Esophagus squamous epithelium (tissue), 5 donors: ENCODE results near the gene TP63. TPM values are rescaled to one million over a fixed set of nuclear protein-coding genes. Genes with fewer than 3 reads are reported as not detected.
A peak's percentile ranks its signal among the peaks of the same experiment; 100 is the strongest.

ENCODE experiments used
- DNase-seq: peaks from one replicate; lab custom pipeline; 2025; lab: John Stamatoyannopoulos, UW
- H3K27ac ChIP-seq, 4 donors: fragments of 200-600 bp; sonication (generic); one replicate each; pipeline ENCODE4 v1.5.1; 2016 to 2019; ENCODE audit warnings: mild to moderate bottlenecking in 1 of 4
- H3K27me3 ChIP-seq, 4 donors: fragments of 200-600 bp; sonication (generic); 1 replicate in 3 of 4; 2 replicates in 1 of 4; pipeline versions ENCODE4 v1.5.1 to v1.6.0; 2017 to 2021; ENCODE audit warnings: antibody characterized with exemption in 1 of 4
- H3K36me3 ChIP-seq, 3 donors: fragments of 200-600 bp; sonication (generic); one replicate each; pipeline ENCODE4 v1.5.1; 2016 to 2019
- H3K4me1 ChIP-seq, 3 donors: fragments of 200-600 bp; sonication (generic); one replicate each; pipeline ENCODE4 v1.5.1; 2017 to 2019
- H3K4me3 ChIP-seq, 4 donors: fragments of 200-600 bp; sonication (generic); 1 replicate in 3 of 4; 2 replicates in 1 of 4; pipeline ENCODE4 v1.5.1; 2016 to 2019; ENCODE audit warnings: mild to moderate bottlenecking in 2 of 4, moderate library complexity in 1 of 4
- H3K9me3 ChIP-seq, 3 donors: fragments of 200-600 bp; sonication (generic); one replicate each; pipeline ENCODE4 v1.5.1; 2016 to 2019
- CTCF ChIP-seq, 6 experiments: fragments of 450-650 bp in 4 of 6; fragments of 200-600 bp in 2 of 6; sonication (generic) in 2 of 6; IDR thresholded peaks; one replicate each; pipeline ENCODE4 v1.5.1; 2016 to 2019; ENCODE audit warnings: antibody characterized with exemption in 6 of 6, mild to moderate bottlenecking in 4 of 6, moderate library complexity in 4 of 6
- POLR2A ChIP-seq, 4 donors: fragments of 450-650 bp; IDR thresholded peaks; one replicate each; pipeline ENCODE4 v1.6.1; 2017; ENCODE audit warnings: antibody characterized with exemption in 4 of 4, mild to moderate bottlenecking in 4 of 4, moderate library complexity in 3 of 4
- WGBS, 2 donors: methylation state at CpG; one replicate each; pipeline ENCODE4 v1.1.5; 2018; 5-methylcytosine and 5-hydroxymethylcytosine counted together
- intact Hi-C: fragments of 100-400 bp; cut with DNase I; formaldehyde crosslinking; loops from one replicate; pipeline ENCODE4 v1.15.0; 2022
- total RNA-seq, 4 donors: library from RNA; depleted of rRNA; stranded (reverse); fragments of >200 nt; gene quantifications; one replicate each; pipeline ENCODE4 v1.1.0, GENCODE V29; 2016
- donor health status: DM: yes; HTN: yes; CAD: no.

TP63 gene
- total RNA-seq, 4 donors from 2014 or later, result 111 to 162 (median 137) TPM

GRCh38 chr3:189901481-189901880 lies 270.3 kb downstream of the TP63 start:
- no peaks in the 10 kb centered on the region for H3K27me3 ChIP-seq
- TF ChIP-seq POLR2A (IDR thresholded peaks at IDR 0.05), result no peak
- TF ChIP-seq CTCF (IDR thresholded peaks at IDR 0.05), result no peak
- peaks cover 0 to 11% (median 0%) of the 10 kb centered on the region in 3 donors for H3K36me3 ChIP-seq
- intact Hi-C loops, result no loop called here
- H3K27ac ChIP-seq, result peak overlapping the region; percentile 71 to 88 (median 82)
- H3K9me3 ChIP-seq, result no peaks in the 10 kb centered on the region
- H3K4me1 ChIP-seq, result peaks cover 3 to 45% (median 4%) of the 10 kb centered on the region in 3 donors
- WGBS, 2 donors, result 30 to 47% methylated on average over 6 of the region's 6 CpGs
- no peak for DNase-seq
- H3K4me3 ChIP-seq, result no peak overlapping the region

- Histone ChIP-seq H3K27ac (peak overlapping the region in 3 of 4 donors; percentile 29 to 88 (median 87)), H3K4me3 (no peak overlapping the region), H3K27me3 (peaks cover 0 to 9% (median 0%) of the 10 kb centered on the region in 4 donors), H3K9me3 (no peaks in the 10 kb centered on the region), H3K36me3 (peaks cover 0 to 1% (median 0%) of the 10 kb centered on the region in 3 donors), H3K4me1 (peaks cover 3 to 45% (median 4%) of the 10 kb centered on the region in 3 donors)
- intact Hi-C loops, result no loop called here
- no peak for DNase-seq
- WGBS, 2 donors, result 83 to 88% methylated on average over 2 of the region's 2 CpGs
- TF ChIP-seq POLR2A (IDR thresholded peaks at IDR 0.05) (no peak), CTCF (IDR thresholded peaks at IDR 0.05) (no peak)
Observed at GRCh38 chr3:189902230-189903186, 271.3 kb downstream of the TP63 start.

GRCh38 chr3:189903562-189904250 lies 272.5 kb downstream of the TP63 start:
- WGBS, 2 donors, result 60 to 81% methylated on average over 6 of the region's 6 CpGs
- TF ChIP-seq POLR2A (IDR thresholded peaks at IDR 0.05), result no peak
- no peak for TF ChIP-seq CTCF (IDR thresholded peaks at IDR 0.05)
- H3K4me1 ChIP-seq, result peaks cover 3 to 56% (median 4%) of the 10 kb centered on the region in 3 donors
- H3K4me3 ChIP-seq, result no peak overlapping the region
- intact Hi-C loops, result no loop called here
- H3K9me3 ChIP-seq, result no peaks in the 10 kb centered on the region
- no peaks in the 10 kb centered on the region for H3K36me3 ChIP-seq
- H3K27ac ChIP-seq, result no peak overlapping the region
- DNase-seq, result no peak
- peaks cover 0 to 12% (median 0%) of the 10 kb centered on the region in 4 donors for H3K27me3 ChIP-seq

GRCh38 chr3:189907803-189908202 lies 276.6 kb downstream of the TP63 start:
- 62 to 75% methylated on average over 6 of the region's 6 CpGs for WGBS, 2 donors

More at GRCh38 chr3:189907803-189908202, 276.6 kb downstream of the TP63 start:
- DNase-seq, result no peak
- H3K4me1 ChIP-seq, result peaks cover 6 to 42% (median 10%) of the 10 kb centered on the region in 3 donors
- peak overlapping the region; percentile 75 to 89 (median 86) for H3K27ac ChIP-seq
- no peaks in the 10 kb centered on the region for H3K9me3 ChIP-seq
- peaks cover 0 to 12% (median 0%) of the 10 kb centered on the region in 4 donors for H3K27me3 ChIP-seq
- H3K36me3 ChIP-seq, result no peaks in the 10 kb centered on the region
- intact Hi-C loops, result no loop called here
- no peak for TF ChIP-seq CTCF (IDR thresholded peaks at IDR 0.05)
- TF ChIP-seq POLR2A (IDR thresholded peaks at IDR 0.05), result no peak
- H3K4me3 ChIP-seq, result no peak overlapping the region
